GM21717 (cell line): ENCODE data around the gene FBXO15.
A peak's percentile ranks its signal among the peaks of the same experiment; 100 is the strongest.

ENCODE experiments used
- ATAC-seq: cut with Tn5 transposase; IDR thresholded peaks from one replicate; pipeline ENCODE4 v1.9.1; 2021; ENCODE audit warnings: mild to moderate bottlenecking, moderate library complexity; ENCODE audit not compliant: unreplicated experiment

The FBXO15 gene

GRCh38 chr18:74064510-74064909, 83.1 kb downstream of the FBXO15 start:
- no peak for ATAC-seq

- no peak for ATAC-seq
Measured at GRCh38 chr18:74063557-74063956, 84.1 kb downstream of the FBXO15 start.

GRCh38 chr18:74063023-74063422, 84.6 kb downstream of the FBXO15 start:
- ATAC-seq, result peak; percentile 65

GRCh38 chr18:74062037-74062436, 85.6 kb downstream of the FBXO15 start:
- no peak for ATAC-seq

- no peak for ATAC-seq
Measured at GRCh38 chr18:74060579-74060978, 87.1 kb downstream of the FBXO15 start.

GRCh38 chr18:74050807-74051206, 96.8 kb downstream of the FBXO15 start:
- ATAC-seq, result no peak

- ATAC-seq, result peak; percentile 87
Measured at GRCh38 chr18:74040459-74041332, 106.9 kb downstream of the FBXO15 start.

- ATAC-seq, result no peak
Measured at GRCh38 chr18:74040008-74040407, 107.6 kb downstream of the FBXO15 start.

- no peak for ATAC-seq
Measured at GRCh38 chr18:74029161-74029560, 118.5 kb downstream of the FBXO15 start.
